Fibroblast of skin of back (primary cell): ENCODE data around the gene NFAT5.
A peak's percentile ranks its signal among the peaks of the same experiment; 100 is the strongest.
"Not testable (repeated sequence)": the region's sequence is repeated elsewhere in the genome, so short reads cannot be mapped to it uniquely, and the experiment has no call there.

ENCODE experiments used
- DNase-seq: peaks from one replicate; pipeline ENCODE4 v3.0.0-alpha.2; 2013

Gene NFAT5

DNA sequence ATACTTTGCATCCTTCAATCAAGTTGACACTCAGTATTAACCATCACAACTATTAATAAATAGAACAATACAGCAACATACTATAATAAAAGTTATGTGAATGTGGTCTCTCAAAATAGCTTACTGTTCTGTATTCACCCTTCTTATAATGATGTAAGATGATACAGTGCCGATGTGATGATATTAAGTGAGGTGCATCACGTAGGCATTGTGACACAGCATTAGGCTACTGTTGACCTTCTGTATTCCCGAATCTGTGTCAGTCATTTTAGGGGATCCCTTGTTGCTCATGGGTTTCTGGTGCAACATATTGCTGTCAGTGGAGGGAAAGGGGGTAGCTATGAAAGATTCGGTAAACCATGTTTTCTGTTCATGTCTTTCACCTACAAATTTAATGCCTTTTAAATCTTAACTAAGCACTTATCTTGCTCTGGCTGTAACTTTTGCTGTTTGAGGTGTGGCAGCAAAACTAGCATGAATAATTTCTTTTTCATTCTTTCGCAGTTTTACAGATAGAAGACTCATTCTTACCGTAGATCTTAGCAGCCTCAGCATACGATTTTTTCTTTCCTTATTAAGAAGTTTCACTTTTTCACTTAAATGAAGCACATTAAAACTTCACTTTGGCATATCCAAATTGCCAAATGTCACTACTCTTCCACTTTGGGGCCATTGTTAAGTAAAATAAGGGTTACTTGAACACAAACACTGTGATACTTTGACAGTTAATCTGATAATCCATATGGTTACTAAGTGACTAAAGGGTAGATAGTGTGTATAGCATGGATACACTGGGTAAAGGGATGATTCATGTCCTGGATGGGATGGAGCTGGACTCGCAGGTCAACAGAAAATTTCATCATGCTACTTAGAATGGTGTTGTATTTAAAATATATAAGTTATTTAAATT, 29.6 kb downstream of the NFAT5 start:
- peak; percentile 62 for DNase-seq

DNA sequence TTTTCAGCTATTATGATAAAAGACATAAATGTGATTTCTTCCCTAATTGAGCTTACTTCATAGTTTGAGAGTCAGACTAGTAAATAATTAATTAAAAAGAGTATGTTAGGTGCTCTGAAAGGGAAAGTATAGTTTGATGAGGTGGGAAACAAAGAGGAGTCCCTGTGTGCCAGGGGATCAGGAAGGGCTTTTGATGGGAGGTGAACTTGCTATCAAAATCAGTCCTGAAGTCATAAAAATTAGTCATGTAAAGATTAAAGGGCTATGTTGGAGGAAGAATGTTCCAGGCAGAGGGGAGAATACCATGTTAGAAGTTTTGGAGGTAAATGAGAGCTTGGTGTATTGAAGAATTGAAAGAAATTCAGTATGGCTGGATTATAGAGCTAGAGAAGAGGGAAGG, 31.0 kb downstream of the NFAT5 start:
- DNase-seq: no peak

DNA sequence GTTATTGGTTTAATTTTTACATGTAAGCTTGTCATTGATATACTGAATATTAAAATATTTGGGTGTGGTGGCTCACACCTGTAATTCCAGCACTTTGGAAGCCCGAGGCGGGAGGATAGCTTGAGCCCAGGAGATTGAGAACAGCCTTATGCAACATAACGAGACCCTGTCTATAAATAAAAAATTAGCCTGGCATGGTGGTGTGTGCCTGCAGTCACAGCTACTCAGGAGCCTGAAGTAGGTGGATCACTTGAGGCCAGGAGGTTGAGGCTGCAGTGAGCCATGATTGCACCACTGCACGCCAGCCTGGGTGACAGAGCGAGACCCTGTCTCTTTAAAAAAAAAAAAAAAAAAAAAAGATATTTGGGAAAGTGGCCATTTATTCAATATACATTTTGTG, 32.3 kb downstream of the NFAT5 start:
- no peak for DNase-seq

DNA sequence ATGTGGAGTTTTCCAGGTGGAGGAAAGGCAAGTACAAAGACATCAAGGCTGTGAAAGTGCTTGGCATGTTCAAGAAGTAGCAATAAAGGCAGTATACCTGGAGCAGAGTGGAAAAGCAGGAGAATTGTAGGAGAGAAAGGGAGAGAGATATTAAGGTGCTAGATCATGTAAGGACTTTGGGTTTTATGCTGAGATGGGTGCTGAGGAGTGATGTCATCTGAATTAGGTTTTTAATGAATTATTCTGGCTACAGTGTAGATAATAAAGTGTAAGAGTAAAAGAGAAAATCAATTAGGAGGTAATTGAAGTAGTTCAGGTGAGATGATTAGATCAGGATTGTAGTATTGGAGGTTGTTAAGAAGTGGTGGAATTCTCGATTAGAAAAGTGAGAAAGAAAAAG, 34.0 kb downstream of the NFAT5 start:
- no peak for DNase-seq

DNA sequence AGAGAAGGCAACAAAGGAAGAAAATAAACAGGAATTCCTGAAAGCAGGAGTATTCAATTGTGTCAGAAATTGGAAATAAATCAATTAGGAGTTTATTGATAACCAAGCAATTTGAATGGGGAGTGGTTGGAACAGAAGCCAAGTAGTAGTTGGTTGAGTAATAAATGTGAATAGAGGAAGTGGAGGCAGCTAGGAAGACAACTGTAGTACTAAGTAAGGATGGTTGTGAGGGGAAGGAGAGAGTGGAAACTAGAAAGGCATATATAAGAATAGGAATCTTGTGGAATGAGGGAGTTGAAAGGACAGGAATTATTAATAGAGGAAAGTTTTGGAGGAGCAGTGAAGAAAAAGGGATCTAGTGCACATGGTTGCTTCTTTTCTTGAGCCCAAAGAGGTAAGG, 34.4 kb downstream of the NFAT5 start:
- no peak for DNase-seq

DNA sequence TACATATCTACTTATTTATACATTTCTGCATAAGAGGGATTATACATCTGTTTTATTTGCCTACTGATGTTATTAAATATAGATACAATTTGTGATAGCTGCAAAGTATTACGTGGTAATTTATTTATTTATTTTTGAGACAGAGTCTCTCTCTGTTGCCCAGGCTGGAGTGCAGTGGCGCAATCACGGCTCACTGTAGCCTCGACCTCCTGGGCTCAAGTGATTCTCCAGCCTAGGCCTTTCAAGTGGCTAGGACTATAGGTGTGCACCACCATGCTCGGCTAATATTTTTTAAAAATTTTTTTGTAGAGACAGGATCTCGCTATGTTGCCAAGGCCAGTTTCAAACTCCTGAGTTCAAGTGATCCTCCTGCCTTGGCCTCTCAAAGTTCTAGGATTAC, 35.5 kb downstream of the NFAT5 start:
- no peak for DNase-seq

DNA sequence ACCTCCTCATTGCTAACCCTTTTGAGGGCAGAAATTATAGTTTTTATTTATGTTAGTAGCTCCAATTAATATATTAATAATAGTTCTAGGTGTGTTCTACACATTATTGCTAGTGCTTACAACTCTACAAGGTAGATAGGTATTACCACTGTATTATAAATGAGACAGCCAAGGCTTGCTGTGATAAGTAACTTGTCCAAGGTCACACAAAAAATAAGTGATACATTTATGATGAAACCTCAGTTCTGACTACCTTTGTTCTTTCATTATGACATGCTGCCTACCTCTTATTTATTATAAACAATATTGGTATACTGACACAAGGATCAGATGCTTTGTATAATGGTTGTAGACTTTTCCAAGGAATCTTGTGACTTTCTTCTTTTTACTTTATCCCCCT, 41.2 kb downstream of the NFAT5 start:
- no peak for DNase-seq

DNA sequence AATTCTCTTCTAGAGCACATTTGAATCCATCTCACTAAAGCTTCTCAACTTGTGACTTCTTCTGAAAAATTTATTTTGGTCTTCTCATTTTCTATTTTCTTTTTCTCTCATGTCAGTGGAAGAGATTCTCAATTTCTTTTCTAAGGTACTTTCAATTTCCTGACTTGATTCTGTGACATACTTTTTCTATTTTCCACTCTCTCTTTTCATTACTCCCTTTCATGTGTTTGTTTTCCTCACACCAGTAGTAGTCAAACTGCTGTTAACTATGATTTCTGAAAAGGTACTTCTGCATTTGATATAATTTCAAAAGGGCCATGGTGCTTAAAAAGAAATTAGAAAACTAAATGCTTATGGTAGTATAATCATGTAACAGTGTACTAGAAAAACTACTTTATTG, 41.9 kb downstream of the NFAT5 start:
- no peak for DNase-seq

DNA sequence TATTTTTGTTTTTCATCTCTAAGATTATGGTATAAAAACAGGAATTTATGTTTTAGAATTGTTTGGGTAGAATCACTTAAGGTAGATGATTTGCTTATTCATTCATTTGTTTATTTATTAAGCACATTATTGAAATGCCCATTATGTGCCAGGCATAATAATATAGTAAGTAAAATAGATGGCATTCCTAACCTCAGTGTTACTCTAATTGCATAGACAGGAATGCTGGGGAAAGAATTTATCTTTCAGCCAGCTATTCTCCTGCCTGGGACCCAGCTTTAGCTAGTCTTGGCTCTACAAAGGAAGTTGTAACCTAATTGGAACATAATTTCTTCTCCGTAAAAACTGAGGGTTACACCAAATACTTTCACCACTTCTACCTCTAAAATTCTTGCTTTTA, 44.6 kb downstream of the NFAT5 start:
- peak; percentile 62 for DNase-seq

DNA sequence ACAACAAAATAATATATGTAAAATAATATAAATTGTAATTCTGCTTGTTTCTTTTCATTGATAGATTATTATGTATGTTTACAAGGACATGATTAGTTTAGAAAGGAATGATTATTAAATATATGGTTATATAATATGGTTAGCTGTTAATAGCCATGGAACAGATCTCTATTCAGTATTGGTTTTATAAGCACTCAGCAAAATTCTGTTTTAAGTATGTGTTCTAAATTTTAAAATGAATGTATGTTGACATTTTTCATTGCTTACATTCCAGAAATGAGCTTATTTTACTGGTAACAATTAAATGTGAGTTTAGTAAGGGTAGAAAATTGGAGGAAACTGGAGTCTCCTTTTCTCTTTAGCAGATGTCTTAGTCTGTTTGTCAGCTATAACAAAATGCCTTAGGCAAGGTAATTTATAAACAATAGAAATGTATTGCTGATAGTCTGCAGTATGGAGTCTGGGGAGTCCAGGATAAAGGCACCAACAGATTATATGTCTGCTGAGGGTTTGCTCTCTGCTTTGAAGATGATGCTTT, 45.4 kb downstream of the NFAT5 start:
- DNase-seq: peak; percentile 19

DNA sequence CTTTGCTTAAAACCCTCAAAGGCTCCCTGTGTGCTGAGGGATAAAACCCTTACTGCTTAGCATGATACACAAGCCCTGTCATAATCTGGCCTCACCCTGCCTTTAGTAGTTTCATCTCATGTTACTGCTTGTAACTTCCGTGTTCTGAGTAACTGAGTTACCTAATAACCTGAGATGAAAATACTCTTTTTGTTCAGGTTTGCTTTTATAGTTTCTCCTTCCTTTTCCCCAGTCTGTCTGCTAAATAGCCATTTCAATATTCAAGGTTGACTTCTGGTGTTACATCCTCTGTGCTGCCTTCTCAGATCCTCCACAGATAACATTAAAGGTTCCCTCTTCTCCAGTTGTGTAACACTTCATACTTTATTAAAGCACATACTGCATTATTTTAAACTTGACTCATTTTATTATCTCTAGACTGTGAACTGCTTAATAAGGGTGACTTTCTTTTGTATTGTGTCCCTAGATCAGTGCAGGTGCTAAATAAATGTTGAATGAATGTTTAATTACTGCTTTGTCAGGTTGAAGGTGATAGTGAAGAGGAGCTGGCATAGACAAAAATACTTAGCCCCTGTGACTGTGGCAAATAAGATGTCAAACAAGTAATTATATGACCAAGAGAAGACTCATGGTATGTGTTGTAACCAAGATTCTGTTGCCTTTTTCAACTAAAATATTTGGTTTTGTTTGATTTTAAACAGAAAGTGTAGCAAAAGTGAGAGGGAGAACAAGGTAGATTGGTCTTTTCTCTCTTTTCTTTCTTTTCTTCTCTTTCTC, 47.8 kb downstream of the NFAT5 start:
- no peak for DNase-seq

DNA sequence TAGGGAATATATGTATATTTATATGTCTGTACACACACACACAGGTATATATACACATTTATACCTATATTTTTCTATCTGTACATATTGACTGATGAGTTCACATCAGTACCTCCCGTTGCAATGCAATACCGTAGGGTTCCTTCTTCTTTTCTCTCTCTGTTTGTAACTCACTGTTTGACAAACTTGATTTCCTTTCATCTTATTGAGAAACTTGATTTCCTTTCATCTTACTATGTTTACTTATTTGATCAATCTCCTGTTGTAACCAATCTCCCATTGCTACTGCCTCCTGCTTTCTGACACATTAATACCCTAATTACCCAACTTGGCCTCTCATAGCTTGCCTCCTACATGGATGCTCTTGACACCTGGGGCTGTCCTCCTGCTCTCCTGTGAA, 49.8 kb downstream of the NFAT5 start:
- no peak for DNase-seq

DNA sequence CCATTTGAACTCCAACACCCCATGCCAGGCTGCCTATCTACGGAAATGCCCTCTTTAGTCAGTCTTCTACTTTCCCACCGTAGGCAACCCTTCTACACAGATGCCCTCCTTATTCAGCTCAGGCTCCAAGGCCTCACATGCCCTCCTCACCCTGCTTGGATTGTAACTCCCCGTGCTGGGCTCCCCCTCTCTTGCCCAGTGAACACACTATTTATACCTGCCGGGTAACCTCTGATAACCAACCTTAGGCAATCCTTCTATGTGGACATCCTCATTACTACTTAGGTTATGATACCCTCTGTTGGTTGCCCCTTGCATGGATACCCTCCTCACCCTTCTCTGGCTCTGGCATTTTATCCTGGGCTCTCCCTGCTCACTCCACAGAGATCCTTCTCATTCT, 50.3 kb downstream of the NFAT5 start:
- no peak for DNase-seq

DNA sequence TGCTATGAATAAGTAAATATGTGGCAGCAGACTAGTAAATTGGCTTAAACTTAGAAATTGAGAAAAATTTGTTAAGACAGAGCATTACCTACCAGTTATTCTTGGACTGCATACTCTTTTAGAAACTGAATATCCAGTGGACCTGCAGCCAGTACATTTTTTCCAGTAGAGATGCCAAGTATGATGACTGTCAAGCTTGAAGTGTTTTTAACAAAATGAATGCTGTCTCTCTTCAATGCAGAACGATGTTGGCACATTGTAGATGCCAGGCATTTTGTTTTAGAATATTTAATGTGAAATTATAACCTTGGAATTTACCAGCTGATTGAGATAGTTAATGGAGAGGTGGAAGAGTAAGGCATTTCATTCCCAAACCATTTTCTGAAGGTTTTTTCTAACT, 52.5 kb downstream of the NFAT5 start:
- DNase-seq: no peak

DNA sequence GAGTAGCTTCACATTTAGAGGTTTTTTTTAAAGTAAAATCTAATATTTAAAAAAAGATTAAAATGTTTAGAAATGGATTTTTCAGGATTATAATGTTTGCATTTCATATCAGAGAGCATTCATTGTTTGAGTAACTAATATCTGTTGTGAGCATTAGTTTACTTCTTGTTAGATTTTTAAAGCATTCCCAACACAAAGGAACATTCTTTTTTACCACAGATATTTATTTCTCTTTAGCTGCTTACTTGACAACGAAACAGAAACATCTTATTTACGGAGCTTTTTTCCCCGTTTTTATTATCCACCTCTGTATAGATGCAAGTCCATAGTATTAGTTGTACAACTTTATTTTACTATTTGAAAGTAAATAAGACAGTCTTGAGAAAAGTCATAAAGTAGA, 53.0 kb downstream of the NFAT5 start:
- DNase-seq: no peak

DNA sequence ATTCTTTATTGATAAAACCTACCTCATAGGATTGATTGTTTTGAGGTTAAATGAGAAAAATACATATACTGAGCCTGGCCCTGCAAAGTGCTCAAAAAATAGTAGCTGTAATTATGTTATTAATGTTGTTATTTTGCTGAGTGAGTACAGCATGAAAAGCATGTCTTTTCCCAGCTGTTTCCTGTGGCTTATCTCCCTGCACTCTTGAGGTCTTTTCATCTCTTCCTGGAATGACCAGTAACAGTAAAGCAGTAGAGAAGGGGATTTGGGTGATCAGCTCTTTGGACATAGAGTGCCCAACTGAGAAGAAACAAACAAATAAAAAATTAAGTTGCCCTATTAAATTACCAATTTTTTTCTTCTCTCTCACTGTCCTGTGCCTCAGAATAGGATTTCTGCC, 53.7 kb downstream of the NFAT5 start:
- no peak for DNase-seq

DNA sequence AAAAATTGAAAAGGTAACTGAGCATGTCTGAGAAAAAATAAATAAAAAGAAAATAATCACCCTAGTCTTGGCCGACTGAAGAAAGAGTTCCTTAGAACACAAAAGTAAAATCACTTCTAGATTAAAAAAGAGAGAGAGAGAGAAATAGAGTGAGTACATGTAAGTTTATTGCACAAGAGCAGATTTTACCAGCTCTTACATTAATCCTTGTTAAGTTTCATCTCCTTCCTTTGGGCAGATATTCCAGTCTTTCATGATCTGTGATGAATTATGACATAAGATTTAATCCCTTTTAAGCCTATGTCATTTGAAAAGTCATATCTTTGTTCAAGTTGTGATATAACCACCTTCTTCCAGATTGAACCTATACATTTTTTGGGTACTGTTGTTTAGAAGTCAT, 54.8 kb downstream of the NFAT5 start:
- DNase-seq: no peak

DNA sequence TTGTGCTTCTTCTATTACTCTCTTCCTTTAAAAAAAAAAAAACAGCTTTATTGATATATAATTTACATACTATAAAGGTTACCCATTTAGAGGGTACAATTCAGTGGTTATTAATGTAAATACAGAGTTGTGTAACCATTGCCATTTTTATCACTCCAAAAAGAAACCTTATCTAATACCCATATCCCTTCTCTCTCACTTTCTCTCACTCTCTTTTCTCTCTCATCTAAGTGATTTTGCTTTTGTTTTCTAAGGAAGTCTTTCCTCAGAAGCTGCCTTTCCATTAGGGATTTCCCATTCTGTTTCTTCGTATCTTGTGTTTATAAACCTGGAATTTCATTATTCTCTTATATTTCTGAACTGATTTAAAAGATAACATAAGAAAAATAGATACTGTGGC, 55.5 kb downstream of the NFAT5 start:
- DNase-seq: no peak

DNA sequence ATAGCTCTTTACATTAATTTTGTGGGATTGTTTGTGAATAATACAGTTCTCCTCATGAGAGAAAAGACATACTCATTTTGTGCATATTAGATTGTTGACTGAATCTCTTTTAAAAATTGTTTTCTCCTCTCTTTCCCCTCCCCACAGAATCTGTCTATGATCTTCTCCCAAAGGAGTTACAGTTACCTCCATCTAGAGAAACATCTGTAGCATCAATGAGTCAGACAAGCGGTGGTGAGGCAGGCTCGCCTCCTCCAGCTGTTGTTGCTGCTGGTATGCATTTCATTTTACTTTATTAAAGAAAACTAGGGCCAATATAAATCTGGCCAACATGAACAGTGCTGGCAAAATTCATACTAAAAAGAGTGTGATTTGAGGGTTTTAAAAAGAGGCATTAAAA, 60.5 kb downstream of the NFAT5 start:
- DNase-seq: peak; percentile 35

DNA sequence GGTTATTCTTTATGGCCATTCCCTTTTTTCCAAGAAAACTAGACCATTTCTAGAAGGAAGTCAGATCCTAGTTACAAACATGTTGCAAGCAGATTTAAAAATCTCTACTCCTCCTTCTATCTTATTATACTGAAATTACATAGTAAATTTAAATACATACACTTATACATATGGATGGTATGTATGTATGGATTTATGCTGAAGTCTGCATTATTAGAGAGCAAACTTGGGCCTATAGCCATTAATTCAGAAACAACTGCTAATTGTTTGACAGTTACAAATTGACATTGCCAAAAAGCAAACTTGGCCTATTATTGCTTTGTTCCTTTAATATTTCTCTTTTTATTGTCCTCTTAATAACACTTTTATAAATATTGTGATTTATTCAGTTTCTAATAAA, 67.1 kb downstream of the NFAT5 start:
- no peak for DNase-seq

DNA sequence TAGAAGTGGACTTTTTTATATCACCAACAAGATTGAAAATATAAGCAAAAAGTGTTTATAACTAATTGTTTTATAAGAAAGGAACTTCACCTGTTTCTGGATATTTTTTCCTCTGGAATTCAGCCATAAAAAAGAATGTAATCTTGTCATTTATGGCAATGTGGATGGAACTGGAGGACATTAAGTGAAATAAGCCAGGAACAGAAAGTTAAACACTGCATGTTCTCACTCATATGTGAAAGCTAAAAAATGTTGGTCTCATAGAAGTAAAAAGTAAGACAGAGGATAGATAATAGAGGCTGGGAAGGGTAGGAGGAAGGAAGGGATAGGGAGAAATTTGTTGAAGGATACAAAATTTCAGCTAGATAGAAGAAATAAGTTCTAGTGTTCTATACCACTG, 67.6 kb downstream of the NFAT5 start:
- DNase-seq: no peak

DNA sequence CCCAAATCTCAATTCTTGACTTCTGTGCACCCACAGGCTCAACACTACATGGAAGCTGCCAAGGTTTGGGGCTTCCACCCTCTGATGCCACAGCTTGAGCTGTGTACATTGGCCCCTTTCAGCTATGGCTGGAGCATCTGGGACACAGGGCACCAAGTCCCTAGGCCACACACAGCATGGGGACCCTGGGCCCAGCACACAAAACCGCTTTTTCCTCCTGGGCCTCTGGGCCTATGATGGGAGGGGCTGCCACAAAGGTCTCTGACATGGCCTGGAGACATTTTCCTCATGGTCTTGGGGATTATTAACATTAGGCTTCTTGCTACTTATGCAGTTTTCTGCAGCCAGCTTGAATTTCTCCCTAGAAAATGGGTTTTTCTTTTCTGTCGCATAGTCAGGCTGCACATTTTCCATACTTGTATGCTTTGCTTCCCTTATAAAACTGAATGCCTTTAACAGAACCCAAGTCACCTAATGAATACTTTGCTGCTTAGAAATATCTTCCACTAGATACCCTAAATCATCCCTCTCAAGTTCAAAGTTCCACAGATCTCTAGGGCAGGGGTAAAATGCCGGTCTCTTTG, 70.9 kb downstream of the NFAT5 start:
- not testable (repeated sequence) for DNase-seq

DNA sequence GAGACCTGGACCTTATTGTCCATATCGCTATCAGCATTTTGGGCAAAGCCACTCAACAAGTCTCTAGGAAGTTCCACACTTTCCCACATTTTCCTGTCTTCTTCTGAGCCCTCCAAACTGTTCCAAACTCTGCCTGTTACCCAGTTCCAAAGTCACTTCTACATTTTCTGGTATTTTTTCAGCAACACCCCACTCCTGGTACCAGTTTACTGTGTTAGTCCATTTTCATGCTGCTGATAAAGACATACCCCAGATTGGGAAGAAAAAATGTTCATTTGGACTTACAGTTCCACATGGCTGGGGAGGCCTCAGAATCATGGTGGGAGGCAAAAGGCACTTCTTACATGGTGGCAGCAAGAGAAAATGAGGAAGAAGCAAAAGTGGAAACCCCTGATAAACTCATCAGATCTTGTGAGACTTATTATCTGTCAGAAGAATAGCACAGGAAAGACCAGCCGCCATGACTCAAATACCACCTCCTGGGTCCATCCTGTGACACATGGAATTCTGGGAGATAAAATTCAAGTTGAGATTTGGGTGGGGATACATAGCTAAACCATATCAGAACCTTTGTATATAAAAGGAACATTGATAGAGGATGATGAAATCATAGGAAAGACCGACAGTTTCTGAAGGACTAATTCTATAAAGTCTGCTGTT, 71.6 kb downstream of the NFAT5 start:
- not testable (repeated sequence) for DNase-seq
